ENCODE data around the gene SIX5.

The SIX5 gene

DNA sequence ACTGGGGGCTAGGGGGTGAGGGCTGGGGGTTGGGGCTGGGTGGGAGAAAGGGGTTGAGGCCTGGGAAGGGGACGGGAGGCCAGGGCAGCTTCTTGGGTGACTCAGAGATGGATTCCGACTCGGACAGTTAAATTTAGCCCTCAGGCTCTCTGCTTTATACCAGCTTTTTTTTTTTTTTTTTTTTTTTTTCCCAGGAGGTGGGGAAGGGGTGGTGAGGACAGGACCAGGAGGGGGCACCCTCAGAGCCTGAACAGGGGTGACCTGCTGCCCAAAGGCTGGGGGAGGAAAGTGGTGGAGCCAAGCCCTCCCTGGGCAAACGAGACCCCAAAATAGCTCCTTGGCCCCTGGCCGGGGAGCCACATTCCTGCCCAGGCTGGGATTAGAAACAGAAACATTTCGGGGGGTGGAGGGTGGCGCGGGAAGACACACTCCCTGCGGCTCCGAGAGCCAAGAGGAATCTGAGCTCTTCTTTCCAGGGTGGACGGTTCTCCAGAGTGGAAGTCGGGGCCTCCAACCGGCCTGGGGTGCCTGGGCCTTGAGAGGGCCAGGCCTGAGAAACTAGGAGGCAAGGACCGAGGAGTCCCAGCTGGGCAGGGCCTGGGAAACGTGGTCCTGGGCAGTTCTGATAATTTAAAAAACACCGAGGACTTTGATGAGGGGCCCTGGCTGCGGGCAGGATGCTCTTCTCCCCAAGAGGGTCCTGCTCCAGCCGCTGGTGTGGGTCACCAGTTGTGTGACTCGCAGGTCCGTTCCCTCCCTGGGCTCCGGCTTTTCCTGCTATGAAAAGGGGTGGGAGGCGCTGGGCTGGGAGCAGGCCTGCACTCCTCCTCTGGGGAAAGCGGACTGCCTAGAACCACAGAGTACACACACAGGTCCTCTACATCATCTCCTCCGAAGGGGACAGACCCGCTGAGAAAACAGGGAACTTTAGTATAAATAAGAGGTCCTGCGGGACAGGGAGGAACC is 14.1 kb upstream of the SIX5 start:
- ATAC-seq = no peak
- Mint-ChIP-seq H3K4me1 (peaks cover 23% of the 10 kb centered on the region), H3K9me3 (no peaks in the 10 kb centered on the region), H3K27me3 (peaks cover 63% of the 10 kb centered on the region), H3K27ac (no peak overlapping the region), H3K4me3 (no peak overlapping the region)
- DNase-seq = no peak

DNA sequence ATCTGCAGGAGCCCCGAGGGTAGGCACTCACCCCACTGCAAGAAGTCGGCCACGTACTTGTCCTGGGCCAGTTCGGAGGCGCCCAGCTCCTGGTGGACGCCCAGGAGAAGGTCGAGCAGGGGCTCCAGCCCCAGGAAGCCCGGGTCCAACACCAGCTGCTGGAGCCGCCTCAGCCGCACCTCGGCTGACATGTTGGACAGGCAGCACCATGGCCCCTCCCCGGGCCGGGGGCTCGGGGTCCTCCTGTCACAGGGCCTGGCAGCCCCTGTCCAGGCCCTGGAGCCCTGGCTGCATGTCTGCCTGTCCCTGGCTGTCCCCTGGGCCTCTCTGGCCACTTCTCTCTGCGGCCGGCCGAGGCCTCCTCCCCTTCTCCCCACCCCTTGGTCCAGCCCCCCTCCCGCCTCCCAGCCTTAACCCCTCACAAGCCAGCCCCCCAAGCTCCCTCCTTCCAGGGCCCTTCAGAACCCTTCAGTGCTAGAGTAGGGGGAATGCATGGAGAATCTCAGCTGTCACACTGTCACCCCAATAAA is 13.2 kb upstream of the SIX5 start, which contains the start of gene DMPK:
Gene DMPK, minus strand, starts transcription at position 329 of the 530 bp plus-strand sequence. Its CDS starts 138 bp downstream, at position 191.
- Mint-ChIP-seq H3K4me3 (no peak within 1 kb of the TSS), H3K27ac (no peak within 1 kb of the TSS), H3K9me3 (no peaks in the 10 kb centered on the region), H3K27me3 (peaks cover 63% of the 10 kb centered on the region), H3K4me1 (peaks cover 23% of the 10 kb centered on the region)
- DNase-seq = no peak
- ATAC-seq = no peak

- no peaks in the 10 kb centered on the region for H3K9me3 Mint-ChIP-seq
- no peak overlapping the region for H3K27ac Mint-ChIP-seq
- peaks cover 70% of the 10 kb centered on the region for H3K27me3 Mint-ChIP-seq
- peaks cover 23% of the 10 kb centered on the region for H3K4me1 Mint-ChIP-seq
- H3K4me3 Mint-ChIP-seq = no peak overlapping the region
- no peak for ATAC-seq
- DNase-seq = no peak
Observed at GRCh38 chr19:45781214-45782161, 12.4 kb upstream of the SIX5 start.

GRCh38 chr19:45780448-45781213 is 11.6 kb upstream of the SIX5 start:
- Mint-ChIP-seq H3K27ac (no peak overlapping the region), H3K4me1 (peaks cover 23% of the 10 kb centered on the region), H3K27me3 (peaks cover 72% of the 10 kb centered on the region), H3K9me3 (no peaks in the 10 kb centered on the region), H3K4me3 (no peak overlapping the region)
- ATAC-seq (no peak), DNase-seq (no peak)

GRCh38 chr19:45780146-45780447 is 11.0 kb upstream of the SIX5 start:
- Mint-ChIP-seq H3K27ac (no peak overlapping the region), H3K9me3 (no peaks in the 10 kb centered on the region), H3K4me3 (no peak overlapping the region), H3K4me1 (peaks cover 23% of the 10 kb centered on the region), H3K27me3 (peaks cover 72% of the 10 kb centered on the region)
- DNase-seq (no peak), ATAC-seq (no peak)

GRCh38 chr19:45779231-45780145 is 10.4 kb upstream of the SIX5 start:
- Mint-ChIP-seq H3K27me3 (peaks cover 72% of the 10 kb centered on the region), H3K9me3 (no peaks in the 10 kb centered on the region), H3K27ac (no peak overlapping the region), H3K4me1 (peaks cover 23% of the 10 kb centered on the region), H3K4me3 (peak overlapping the region; percentile 79 to 82)
- peak; percentile 91 to 92 for DNase-seq
- ATAC-seq = peak; percentile 91

- Mint-ChIP-seq H3K4me3 (peak overlapping the region in 1 of 2 donors; percentile 82), H3K27me3 (peaks cover 63% of the 10 kb centered on the region)
- no peak for ATAC-seq
Observed at GRCh38 chr19:45778010-45778661, 9.1 kb upstream of the SIX5 start.

GRCh38 chr19:45777395-45777961 is 8.4 kb upstream of the SIX5 start:
- Mint-ChIP-seq H3K27ac (no peak overlapping the region), H3K4me3 (no peak overlapping the region), H3K9me3 (no peaks in the 10 kb centered on the region), H3K27me3 (peaks cover 67% of the 10 kb centered on the region), H3K4me1 (peaks cover 23% of the 10 kb centered on the region)
- no peak for DNase-seq
- ATAC-seq = no peak

More at GRCh38 chr19:45778010-45778661, 9.1 kb upstream of the SIX5 start:
- no peaks in the 10 kb centered on the region for H3K9me3 Mint-ChIP-seq
- peaks cover 23% of the 10 kb centered on the region for H3K4me1 Mint-ChIP-seq
- DNase-seq = no peak
- H3K27ac Mint-ChIP-seq = no peak overlapping the region

DNA sequence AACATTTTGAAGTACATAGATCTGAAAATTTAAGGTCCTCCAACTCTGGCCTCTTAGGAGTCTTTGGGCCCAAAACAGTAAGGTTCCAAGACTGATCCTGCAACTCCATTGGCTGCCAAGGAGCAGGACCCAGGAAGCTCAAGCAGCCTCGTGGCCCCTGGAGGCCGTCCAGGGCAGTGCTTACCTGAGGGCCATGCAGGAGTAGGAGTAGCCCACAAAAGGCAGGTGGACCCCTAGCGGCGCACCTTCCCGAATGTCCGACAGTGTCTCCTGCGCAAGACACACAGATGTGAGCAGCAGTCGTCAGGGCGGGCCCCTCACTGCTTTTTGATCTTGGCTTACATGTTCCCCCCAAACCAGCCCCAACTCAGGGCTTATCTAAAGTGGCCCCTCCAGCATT is 5.7 kb upstream of the SIX5 start:
- Mint-ChIP-seq H3K27me3 (peaks cover 65% of the 10 kb centered on the region), H3K9me3 (no peaks in the 10 kb centered on the region), H3K27ac (no peak overlapping the region), H3K4me3 (no peak overlapping the region), H3K4me1 (peaks cover 32% of the 10 kb centered on the region)
- no peak for DNase-seq
- ATAC-seq = no peak

DNA sequence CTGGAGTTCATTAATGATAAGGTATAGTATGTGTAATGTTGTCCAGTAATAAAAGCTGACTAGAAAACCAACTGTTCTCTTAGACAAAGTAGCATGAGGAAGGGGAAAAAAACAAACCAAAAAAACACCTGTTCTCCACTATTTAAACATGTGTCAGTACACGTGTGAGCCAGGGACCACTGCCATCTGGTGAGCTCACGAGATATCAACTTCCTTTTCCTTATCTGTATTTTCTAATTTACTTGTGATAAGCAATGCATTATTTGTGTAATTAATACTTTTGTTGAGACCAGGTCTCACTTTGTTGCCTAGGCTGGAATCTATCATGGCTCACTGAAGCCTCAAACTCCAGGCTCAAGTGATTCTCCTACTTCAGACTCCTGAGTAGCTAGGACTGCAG is 4.3 kb upstream of the SIX5 start:
- ATAC-seq (no peak), DNase-seq (no peak)
- no peak overlapping the region for H3K27ac Mint-ChIP-seq
- no peak overlapping the region for H3K4me3 Mint-ChIP-seq
- peaks cover 51% of the 10 kb centered on the region for H3K27me3 Mint-ChIP-seq
- peaks cover 23% of the 10 kb centered on the region for H3K4me1 Mint-ChIP-seq
- H3K9me3 Mint-ChIP-seq = no peaks in the 10 kb centered on the region

- Mint-ChIP-seq H3K4me1 (peaks cover 24% of the 10 kb centered on the region), H3K9me3 (no peaks in the 10 kb centered on the region), H3K27me3 (peaks cover 49% of the 10 kb centered on the region), H3K27ac (no peak overlapping the region), H3K4me3 (no peak overlapping the region)
- ATAC-seq (no peak), DNase-seq (no peak)
Observed at GRCh38 chr19:45772912-45773311, 3.9 kb upstream of the SIX5 start.

DNA sequence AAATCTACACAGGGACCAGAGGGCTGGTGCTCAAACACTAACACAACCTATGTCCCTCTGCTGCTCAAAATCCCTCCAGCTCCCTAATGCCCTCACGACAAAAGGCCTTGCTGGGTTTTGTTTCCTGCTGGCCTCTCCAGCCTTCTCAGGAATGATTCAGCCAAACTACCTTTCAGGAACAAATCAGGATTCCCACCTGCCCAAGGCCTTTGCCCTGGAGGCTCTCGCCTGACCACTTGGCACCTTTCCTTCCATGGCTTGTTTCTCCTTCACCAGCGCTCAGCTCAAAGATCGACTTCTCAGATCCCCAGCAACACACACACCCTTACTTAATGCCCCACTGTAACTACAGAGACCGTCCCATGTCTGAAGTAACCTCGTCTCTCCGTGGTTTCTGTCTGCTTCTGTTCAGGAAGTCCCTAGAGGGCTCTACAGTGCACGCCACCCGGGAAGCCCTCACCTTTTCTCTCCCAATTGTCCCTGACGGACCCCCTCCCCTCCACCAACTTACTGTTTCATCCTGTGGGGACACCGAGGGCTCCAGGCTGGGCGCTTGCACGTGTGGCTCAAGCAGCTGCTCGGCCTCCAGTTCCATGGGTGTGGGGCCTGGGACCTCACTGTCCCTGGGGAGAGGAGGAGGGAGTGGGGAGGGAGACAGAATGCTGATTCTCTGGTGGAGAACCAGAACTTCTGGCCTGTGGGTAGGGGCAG is 3.2 kb upstream of the SIX5 start:
- H3K4me1 Mint-ChIP-seq = peaks cover 30% of the 10 kb centered on the region
- ATAC-seq (no peak), DNase-seq (no peak)
- H3K27me3 Mint-ChIP-seq = peaks cover 49% of the 10 kb centered on the region
- no peak overlapping the region for H3K4me3 Mint-ChIP-seq
- H3K9me3 Mint-ChIP-seq = no peaks in the 10 kb centered on the region
- H3K27ac Mint-ChIP-seq = no peak overlapping the region

GRCh38 chr19:45771311-45771933 is 2.4 kb upstream of the SIX5 start:
- peak overlapping the region; percentile 12 to 37 for H3K4me3 Mint-ChIP-seq
- DNase-seq (no peak), ATAC-seq (no peak)
- H3K4me1 Mint-ChIP-seq = peaks cover 33% of the 10 kb centered on the region
- H3K9me3 Mint-ChIP-seq = no peaks in the 10 kb centered on the region
- no peak overlapping the region for H3K27ac Mint-ChIP-seq
- peaks cover 47% of the 10 kb centered on the region for H3K27me3 Mint-ChIP-seq

Data from stimulated activated naive CD8-positive, alpha-beta T cell treated with anti-CD3 and anti-CD28 coated beads, Interleukin-15, amount 100 ng/mL, for 72 hours (primary cell).